GM12878 (cell line): Measurements from ENCODE around the gene RAB10. TPM values are rescaled to one million over a fixed set of nuclear protein-coding genes. Genes with fewer than 3 reads are reported as not detected.

Experiments used
- ATAC-seq: fragments of 200-7000 bp; cut with Tn5 transposase; 3 replicates; pipeline ENCODE4 v1.9.1; 2020; ENCODE audit warnings: mild to moderate bottlenecking, moderate library complexity
- BruUV-seq: library from RNA; stranded (reverse); fragments of 400-500 nt; replicated peaks from 2 replicates; lab custom pipeline; 2021; lab: Mats Ljungman, UMichigan
- CTCF ChIA-PET: fragments of 300-600 bp; sonication (Branson Sonifier 250); formaldehyde crosslinking; extraction: SDS; loops from one replicate; lab custom pipeline; 2021; ENCODE audit warnings: inconsistent platforms; lab: Yijun Ruan, JAX
- POLR2A ChIA-PET: fragments of 350-600 bp; formaldehyde crosslinking; extraction: SDS; loops from one replicate; lab custom pipeline; 2021; ENCODE audit warnings: inconsistent platforms; lab: Charles Lee
- RAD21 ChIA-PET: fragments of 300-600 bp; sonication (Branson Sonifier 250); formaldehyde crosslinking; loops from one replicate; lab custom pipeline; 2023; ENCODE audit warnings: antibody characterized with exemption; ENCODE audit not compliant: unreplicated experiment; lab: Charles Lee
- SMC1A ChIA-PET: fragments of 300-600 bp; sonication (Branson Sonifier 250); formaldehyde crosslinking; loops from one replicate; lab custom pipeline; 2023; ENCODE audit not compliant: unreplicated experiment, uncharacterized antibody; lab: Charles Lee
- DNase-seq: peaks from one replicate; pipeline ENCODE4 v3.0.0-alpha.2; 2011; ENCODE audit warnings: low read depth, low spot score
- FAIRE-seq: peaks from 3 replicates; lab custom pipeline; 2011; peaks lifted over from hg19 to GRCh38; lab: Jason Lieb, UNC
- H2AFZ ChIP-seq: 2 replicates; pipeline ENCODE4 v1.6.0; 2011; ENCODE audit warnings: low read depth, low read length, control low read depth; ENCODE audit not compliant: control insufficient read depth
- H3K27ac ChIP-seq: 2 replicates; pipeline ENCODE4 v1.5.1; 2011; ENCODE audit warnings: control low read depth; ENCODE audit not compliant: control insufficient read depth, insufficient read depth
- H3K27me3 ChIP-seq, 2 experiments: replicated peaks in 1 of 2; 2 replicates each; pipeline versions ENCODE4 v1.6.0 to v1.6.1; 2011; ENCODE audit warnings: low read length in 1 of 2; ENCODE audit not compliant: control insufficient read depth in 2 of 2, insufficient read depth in 2 of 2
- H3K36me3 ChIP-seq, 2 experiments: 2 replicates each; pipeline ENCODE4 v1.5.1; 2011; ENCODE audit warnings: low read length in 1 of 2; ENCODE audit not compliant: control insufficient read depth in 2 of 2, insufficient read depth in 2 of 2
- H3K4me1 ChIP-seq: 2 replicates; pipeline ENCODE4 v1.6.1; 2011; ENCODE audit warnings: mild to moderate bottlenecking, low read length, moderate library complexity, mixed read lengths; ENCODE audit not compliant: control insufficient read depth, insufficient read depth
- H3K4me2 ChIP-seq: 2 replicates; pipeline ENCODE4 v1.6.0; 2011; ENCODE audit warnings: control low read depth; ENCODE audit not compliant: control insufficient read depth, insufficient read depth
- H3K4me3 ChIP-seq: fragments of 200-600 bp; sonication (generic); 2 replicates; pipeline ENCODE4 v1.5.1; 2016
- H3K79me2 ChIP-seq: 2 replicates; pipeline ENCODE4 v1.6.0; 2011; ENCODE audit warnings: low read length; ENCODE audit not compliant: control insufficient read depth, insufficient read depth
- H3K9ac ChIP-seq: 2 replicates; pipeline ENCODE4 v1.8.0; 2011; ENCODE audit warnings: low read length, control low read depth, mixed read lengths; ENCODE audit not compliant: control insufficient read depth, insufficient read depth
- H3K9me3 ChIP-seq: replicated peaks from 3 replicates; pipeline ENCODE4 v1.5.1; 2011; ENCODE audit warnings: mild to moderate bottlenecking, low read length; ENCODE audit not compliant: control insufficient read depth, insufficient read depth
- H4K20me1 ChIP-seq: 2 replicates; pipeline ENCODE4 v1.6.0; 2011; ENCODE audit not compliant: control insufficient read depth, insufficient read depth
- CEBPB ChIP-seq, 2 experiments: fragments of 150-350 bp in 1 of 2; IDR thresholded peaks; 2 replicates each; pipeline ENCODE4 v1.6.1; 2012 to 2014; ENCODE audit warnings: low read depth in 2 of 2, low read length in 2 of 2, borderline replicate concordance in 1 of 2, inconsistent platforms in 1 of 2
- CTCF ChIP-seq, 3 experiments: IDR thresholded peaks in 2 of 3; conservative IDR thresholded peaks in 1 of 3; 2 replicates each; pipeline ENCODE4 v1.5.1; 2011; ENCODE audit warnings: low read depth in 3 of 3, low read length in 3 of 3, mild to moderate bottlenecking in 3 of 3, control low read depth in 2 of 3, moderate library complexity in 2 of 3, inconsistent platforms in 1 of 3, mixed read lengths in 1 of 3; ENCODE audit not compliant: control insufficient read depth in 2 of 3, insufficient read depth in 1 of 3; ENCODE audit errors: extremely low read depth in 1 of 3
- HCFC1 ChIP-seq: fragments of 150-350 bp; IDR thresholded peaks from 2 replicates; pipeline ENCODE4 v1.6.1; 2014; ENCODE audit warnings: low read length
- KLF5 ChIP-seq: fragments of 450-650 bp; IDR thresholded peaks from 2 replicates; pipeline ENCODE4 v1.6.1; 2014; ENCODE audit warnings: mild to moderate bottlenecking; ENCODE audit not compliant: partially characterized antibody
- NKRF ChIP-seq: fragments of 450-650 bp; conservative IDR thresholded peaks from 2 replicates; pipeline ENCODE4 v1.6.1; 2017; ENCODE audit warnings: mild to moderate bottlenecking, moderate library complexity
- RCOR1 ChIP-seq: conservative IDR thresholded peaks from 2 replicates; pipeline ENCODE4 v1.6.1; 2012; ENCODE audit warnings: low read depth, low read length, improper control_type of control experiment
- RFX5 ChIP-seq: IDR thresholded peaks from 2 replicates; pipeline ENCODE4 v1.6.1; 2011; ENCODE audit warnings: low read depth, low read length, improper control_type of control experiment
- STAT3 ChIP-seq: IDR thresholded peaks from 2 replicates; pipeline ENCODE4 v1.6.1; 2011; ENCODE audit warnings: low read depth, low read length, improper control_type of control experiment
- TAF1 ChIP-seq: IDR thresholded peaks from 2 replicates; pipeline ENCODE4 v1.6.1; 2011; ENCODE audit warnings: mild to moderate bottlenecking, low read depth, low read length, borderline replicate concordance
- TCF3 ChIP-seq: IDR thresholded peaks from 2 replicates; pipeline ENCODE4 v1.6.1; 2012; ENCODE audit warnings: low read depth, mild to moderate bottlenecking, low read length, borderline replicate concordance; ENCODE audit not compliant: insufficient read depth
- ZNF207 ChIP-seq: fragments of 450-650 bp; IDR thresholded peaks from 2 replicates; pipeline ENCODE4 v1.6.1; 2014; ENCODE audit warnings: antibody characterized with exemption, mild to moderate bottlenecking, borderline replicate concordance
- WGBS: methylation state at CpG from one replicate; pipeline ENCODE4 v1.1.6; 2016; ENCODE audit warnings: low lambda C conversion rate; ENCODE audit not compliant: insufficient replicate concordance, insufficient coverage; ENCODE audit errors: missing lambda C conversion rate; 5-methylcytosine and 5-hydroxymethylcytosine counted together
- in situ Hi-C: fragments of 300-500 bp; cut with MboI; formaldehyde crosslinking; loops from 9 replicates; pipeline ENCODE4 v1.14.3; 2018; ENCODE audit warnings: mixed read lengths
- intact Hi-C: fragments of 100-400 bp; cut with micrococcal nuclease; formaldehyde crosslinking; loops from one replicate; pipeline ENCODE4 v1.14.2; 2022; ENCODE audit not compliant: unreplicated experiment
- polyA plus RNA-seq, 11 experiments: library from polyadenylated mRNA; depleted of rRNA in 4 of 11; unstranded in 6 of 11; stranded (reverse) in 5 of 11; fragments of >200 nt; fragmentation: Nextera tagmentation in 4 of 11; fragmentation: Illumina TruSeq in 1 of 11; extraction: Ambion mirVana in 4 of 11; extraction: Trizol in 1 of 11; gene quantifications; 1 replicate in 1 of 11; 2 replicates in 10 of 11; pipeline versions ENCODE4 v1.2.1 to v1.2.3, GENCODE V29; 2011 to 2016; ENCODE audit warnings: inconsistent platforms in 2 of 11, missing spikeins in 2 of 11, low read depth in 1 of 11
- total RNA-seq, 4 experiments: library from RNA; depleted of rRNA in 3 of 4; stranded (reverse); fragments of >200 nt in 3 of 4; fragmentation: Illumina TruSeq in 1 of 4; extraction: Trizol in 1 of 4; gene quantifications; 2 replicates each; pipeline versions ENCODE4 v1.2.1 to v1.2.3, GENCODE V29; 2013 to 2021

Gene RAB10
- total and polyA plus RNA-seq, 10 of the 15 experiments (the other 5 are each of a cell fraction or from before 2014, with no cell fraction given): 13.3 to 109 (median 82.0) TPM

- peak in 1 of 3 experiments; percentile 18; a peak in 1 of 6 replicates for TF ChIP-seq CTCF (IDR thresholded peaks at IDR 0.05 in 2 of 3, conservative IDR thresholded peaks at IDR 0.05 in 1 of 3; ENCODE audit: control insufficient read depth in 2 of 3, extremely low read depth in 1 of 3, insufficient read depth in 1 of 3, low read depth in 3 of 3, low read length in 3 of 3)
- TF ChIP-seq HCFC1: no peak
- TF ChIP-seq, all 136 proteins: peak for 1
- ChIA-PET POLR2A (interaction anchor here (0.7 kb wide), 2 partner anchors 19 to 171 kb away, joined by 3 read pairs; no protein-coding TSS in a partner anchor), CTCF (interaction anchor here (1.0 kb wide), 1 partner anchor 11 kb away, joined by 5 read pairs; no protein-coding TSS in a partner anchor), RAD21 (no interaction called here), SMC1A (no interaction called here)
- peaks cover 0 to 4% of the 10 kb centered on the region in 2 experiments; a peak in 1 of 4 replicates for H3K36me3 ChIP-seq
- no peaks in the 10 kb centered on the region; the same call in 1 of the 2 replicates for H3K4me1 ChIP-seq
- no peaks in the 10 kb centered on the region for H3K9me3 ChIP-seq
- DNase-seq: no peak
- in situ Hi-C loops: no loop called here
- H3K9ac ChIP-seq: no peak overlapping the region
- no peak overlapping the region for H3K4me2 ChIP-seq
- H4K20me1 ChIP-seq: no peaks in the 10 kb centered on the region
- peak; percentile 87 for ATAC-seq
- peaks cover 90% of the 10 kb centered on the region for H3K79me2 ChIP-seq
- FAIRE-seq: no peak
- no peak overlapping the region for H2AFZ ChIP-seq
- no peak overlapping the region for H3K27ac ChIP-seq
- intact Hi-C loops: no loop called here
- no TSS peak for BruUV-seq
- H3K27me3 ChIP-seq: no peaks in the 10 kb centered on the region
- 92% methylated on average over 4 of the region's 4 CpGs for WGBS
- H3K4me3 ChIP-seq: no peak overlapping the region
Measured at GRCh38 chr2:26054598-26055348, 20.9 kb downstream of the RAB10 start.

- no peak overlapping the region for H2AFZ ChIP-seq
- in situ Hi-C loops (no loop called here), intact Hi-C loops (no loop called here)
- ChIA-PET CTCF (interaction anchor here (1.0 kb wide), 1 partner anchor 30 kb away, joined by 5 read pairs; no protein-coding TSS in a partner anchor), SMC1A (interaction anchor here (0.6 to 0.8 kb wide), 2 partner anchors 23 to 34 kb away, joined by 3 read pairs; no protein-coding TSS in a partner anchor), POLR2A (no interaction called here), RAD21 (no interaction called here)
- H4K20me1 ChIP-seq: no peaks in the 10 kb centered on the region
- H3K79me2 ChIP-seq: peaks cover 82% of the 10 kb centered on the region
- no TSS peak for BruUV-seq
- H3K27me3 ChIP-seq: no peaks in the 10 kb centered on the region
- no peaks in the 10 kb centered on the region; the same call in 1 of the 2 replicates for H3K4me1 ChIP-seq
- no peak overlapping the region for H3K27ac ChIP-seq
- ATAC-seq: no peak
- H3K36me3 ChIP-seq: peaks cover 5 to 19% of the 10 kb centered on the region in 2 experiments; a peak in 3 of 4 replicates
- no peak for DNase-seq
- H3K9ac ChIP-seq: no peak overlapping the region
- no peak overlapping the region for H3K4me3 ChIP-seq
- WGBS: 100% methylated on average over 4 of the region's 4 CpGs
- H3K4me2 ChIP-seq: no peak overlapping the region
- no peak for FAIRE-seq
- no peaks in the 10 kb centered on the region for H3K9me3 ChIP-seq
- TF ChIP-seq CEBPB (IDR thresholded peaks at IDR 0.05; ENCODE audit: borderline replicate concordance in 1 of 2, low read depth in 2 of 2, low read length in 2 of 2): no peak
- no peak for TF ChIP-seq TCF3
- TF ChIP-seq TAF1: no peak
- no peak for TF ChIP-seq NKRF
- TF ChIP-seq RCOR1: no peak
- no peak for TF ChIP-seq ZNF207
- no peak for TF ChIP-seq KLF5
- no peak for TF ChIP-seq RFX5
- TF ChIP-seq STAT3: no peak
Measured at GRCh38 chr2:26058390-26058789, 24.5 kb downstream of the RAB10 start.
